Stimulated activated CD4-positive, alpha-beta T cell treated with anti-CD3 and anti-CD28 coated beads, Interleukin-1b, Interleukin-23, amount 100 ng/mL, for 1 hour (primary cell): ENCODE measurements around the gene LCN12.

ENCODE experiments used
- DNase-seq, 2 donors: peaks; one replicate each; pipeline ENCODE4 v3.0.0-alpha.2; 2020; ENCODE audit warnings: low read depth in 2 of 2

Gene LCN12

GRCh38 chr9:136927343-136928271 is 24.5 kb upstream of the LCN12 start:
- DNase-seq = no peak

GRCh38 chr9:136928591-136928990 is 23.5 kb upstream of the LCN12 start:
- DNase-seq = no peak

- DNase-seq = no peak
Observed at GRCh38 chr9:136930014-136930413, 22.1 kb upstream of the LCN12 start.

GRCh38 chr9:136931611-136932130 is 20.4 kb upstream of the LCN12 start:
- DNase-seq = no peak

GRCh38 chr9:136934277-136934676 is 17.8 kb upstream of the LCN12 start:
- no peak for DNase-seq

GRCh38 chr9:136935651-136936050 is 16.4 kb upstream of the LCN12 start:
- no peak for DNase-seq

GRCh38 chr9:136936645-136937170 is 15.4 kb upstream of the LCN12 start:
- DNase-seq = no peak

- DNase-seq = no peak
Observed at GRCh38 chr9:136937186-136938001, 14.7 kb upstream of the LCN12 start.

GRCh38 chr9:136939431-136939995 is 12.6 kb upstream of the LCN12 start:
- DNase-seq = no peak

- no peak for DNase-seq
Observed at GRCh38 chr9:136939996-136940525, 12.0 kb upstream of the LCN12 start.

- no peak for DNase-seq
Observed at GRCh38 chr9:136940526-136941230, 11.4 kb upstream of the LCN12 start.

- no peak for DNase-seq
Observed at GRCh38 chr9:136941231-136942111, 10.6 kb upstream of the LCN12 start.

GRCh38 chr9:136942112-136942880 is 9.8 kb upstream of the LCN12 start:
- DNase-seq = no peak

GRCh38 chr9:136942881-136943230 is 9.2 kb upstream of the LCN12 start:
- DNase-seq = no peak

- DNase-seq = no peak
Observed at GRCh38 chr9:136943291-136944211, 8.5 kb upstream of the LCN12 start.

- DNase-seq = no peak
Observed at GRCh38 chr9:136944212-136944518, 7.9 kb upstream of the LCN12 start.

GRCh38 chr9:136944519-136945332 is 7.3 kb upstream of the LCN12 start, which contains the start of the genes C8G and FBXW5:
C8G (plus strand) TSS chr9:136945243; CDS start chr9:136945321, 78 bp downstream.
FBXW5 (minus strand) TSS chr9:136944738; CDS start chr9:136944083, 655 bp downstream.
- DNase-seq = peak; percentile 90
